CD14-positive monocyte (primary cell): ENCODE measurements around the gene TAF6. TPM values are rescaled to one million over a fixed set of nuclear protein-coding genes. Genes with fewer than 3 reads are reported as not detected.

ENCODE experiments used
- DNase-seq, 3 donors: peaks; one replicate each; pipeline ENCODE4 v3.0.0-alpha.2; 2011 to 2022
- H2AFZ ChIP-seq: 2 replicates; pipeline ENCODE4 v1.6.0; 2012; ENCODE audit warnings: mild to moderate bottlenecking, low read depth, low read length, inconsistent platforms; ENCODE audit not compliant: insufficient read depth, poor library complexity, severe bottlenecking
- H3K27ac ChIP-seq, 2 donors: 1 replicate in 1 of 2; 2 replicates in 1 of 2; pipeline ENCODE4 v1.5.1; 2012 to 2013; ENCODE audit warnings: low read length in 2 of 2, control low read depth in 1 of 2, inconsistent platforms in 1 of 2, low read depth in 1 of 2, mild to moderate bottlenecking in 1 of 2
- H3K27me3 ChIP-seq, 2 donors: one replicate each; pipeline versions ENCODE4 v1.6.0 to v1.6.1; 2011 to 2013; ENCODE audit warnings: low read length in 2 of 2; ENCODE audit not compliant: control insufficient read depth in 2 of 2, insufficient read depth in 2 of 2
- H3K36me3 ChIP-seq, 2 donors: replicated peaks in 1 of 2; 1 replicate in 1 of 2; 2 replicates in 1 of 2; pipeline versions ENCODE4 v1.5.1 to v1.6.1; 2012 to 2013; ENCODE audit warnings: low read length in 2 of 2, control low read depth in 1 of 2, inconsistent platforms in 1 of 2, mild to moderate bottlenecking in 1 of 2; ENCODE audit not compliant: insufficient read depth in 2 of 2, control insufficient read depth in 1 of 2
- H3K4me1 ChIP-seq, 2 donors: 1 replicate in 1 of 2; 2 replicates in 1 of 2; pipeline versions ENCODE4 v1.5.1 to v1.6.1; 2012 to 2013; ENCODE audit warnings: low read length in 2 of 2, control low read depth in 1 of 2, inconsistent platforms in 1 of 2, mild to moderate bottlenecking in 1 of 2, moderate library complexity in 1 of 2; ENCODE audit not compliant: insufficient read depth in 2 of 2, control insufficient read depth in 1 of 2
- H3K4me2 ChIP-seq: replicated peaks from 2 replicates; pipeline ENCODE3; 2012; ENCODE audit warnings: low read length, moderate library complexity, mild to moderate bottlenecking; ENCODE audit not compliant: poor library complexity, severe bottlenecking; ENCODE audit errors: extremely low read depth
- H3K4me3 ChIP-seq, 3 experiments: fragments of 200-600 bp in 1 of 3; sonication (generic) in 1 of 3; replicated peaks in 1 of 3; 1 replicate in 2 of 3; 2 replicates in 1 of 3; pipeline ENCODE4 v1.5.1; 2011 to 2013; ENCODE audit warnings: low read length in 3 of 3, mild to moderate bottlenecking in 3 of 3, control low read depth in 2 of 3, low read depth in 2 of 3, inconsistent platforms in 1 of 3, moderate library complexity in 1 of 3
- H3K79me2 ChIP-seq: 2 replicates; pipeline ENCODE4 v1.6.0; 2012; ENCODE audit warnings: mild to moderate bottlenecking, control low read depth, inconsistent platforms, low read length, moderate library complexity; ENCODE audit not compliant: insufficient read depth
- H3K9ac ChIP-seq: 2 replicates; pipeline ENCODE4 v1.6.0; 2017; ENCODE audit warnings: low read length, mild to moderate bottlenecking; ENCODE audit not compliant: insufficient read depth, poor library complexity, severe bottlenecking
- H3K9me3 ChIP-seq, 2 donors: replicated peaks in 1 of 2; 1 replicate in 1 of 2; 2 replicates in 1 of 2; pipeline versions ENCODE4 v1.5.1 to v1.6.1; 2012 to 2013; ENCODE audit warnings: low read length in 2 of 2, control low read depth in 1 of 2; ENCODE audit not compliant: control insufficient read depth in 1 of 2, insufficient read depth in 1 of 2
- H4K20me1 ChIP-seq: 2 replicates; pipeline ENCODE4 v1.6.0; 2012; ENCODE audit warnings: mild to moderate bottlenecking, low read length, control low read depth, moderate library complexity; ENCODE audit not compliant: insufficient read depth
- H3K27ac Mint-ChIP-seq, 7 donors: one replicate each; pipeline ENCODE4 v1.8.0; 2020; ENCODE audit warnings: mild to moderate bottlenecking in 7 of 7, mixed read lengths in 7 of 7, moderate library complexity in 6 of 7, inconsistent platforms in 2 of 7
- H3K27me3 Mint-ChIP-seq, 3 donors: one replicate each; pipeline ENCODE4 v1.8.0; 2021 to 2022; ENCODE audit warnings: low read depth in 3 of 3, mild to moderate bottlenecking in 3 of 3, mixed read lengths in 3 of 3, moderate library complexity in 3 of 3, inconsistent platforms in 1 of 3
- H3K36me3 Mint-ChIP-seq, 2 donors: one replicate each; pipeline ENCODE4 v1.8.0; 2020; ENCODE audit warnings: mixed read lengths in 2 of 2, inconsistent platforms in 1 of 2, mild to moderate bottlenecking in 1 of 2
- H3K4me1 Mint-ChIP-seq: one replicate; pipeline ENCODE4 v1.8.0; 2020; ENCODE audit warnings: mild to moderate bottlenecking, mixed read lengths
- H3K4me3 Mint-ChIP-seq, 2 donors: one replicate each; pipeline ENCODE4 v1.8.0; 2020; ENCODE audit warnings: mild to moderate bottlenecking in 2 of 2, mixed read lengths in 2 of 2, moderate library complexity in 1 of 2
- H3K9me3 Mint-ChIP-seq, 7 donors: one replicate each; pipeline ENCODE4 v1.8.0; 2020 to 2022; ENCODE audit warnings: mixed read lengths in 7 of 7, mild to moderate bottlenecking in 6 of 7, moderate library complexity in 6 of 7, inconsistent platforms in 2 of 7
- WGBS: methylation state at CpG from one replicate; pipeline ENCODE4 v1.1.5; 2013; ENCODE audit warnings: missing lambda C conversion rate; ENCODE audit not compliant: insufficient coverage; 5-methylcytosine and 5-hydroxymethylcytosine counted together
- intact Hi-C, 2 donors: fragments of 100-400 bp; cut with micrococcal nuclease; formaldehyde crosslinking; loops; one replicate each; pipeline versions ENCODE4 v1.15.0 to v1.15.1; 2023
- polyA plus RNA-seq, 3 donors: library from polyadenylated mRNA; depleted of rRNA in 1 of 3; unstranded in 2 of 3; stranded (reverse) in 1 of 3; fragments of 300-500 nt in 2 of 3; fragments of >200 nt in 1 of 3; fragmentation: Illumina TruSeq in 2 of 3; gene quantifications; 1 replicate in 2 of 3; 2 replicates in 1 of 3; pipeline ENCODE4 v1.2.3, GENCODE V29; 2012 to 2021
- TF ChIP-seq, protein P1 (sequence below): fragments of 200-600 bp; IDR thresholded peaks from one replicate; pipeline ENCODE4 v1.8.0; 2022; ENCODE audit warnings: antibody characterized with exemption, mild to moderate bottlenecking

The TAF6 gene
- polyA plus RNA-seq, 3 donors = 9.6 to 28.9 (median 11.0) TPM

DNA sequence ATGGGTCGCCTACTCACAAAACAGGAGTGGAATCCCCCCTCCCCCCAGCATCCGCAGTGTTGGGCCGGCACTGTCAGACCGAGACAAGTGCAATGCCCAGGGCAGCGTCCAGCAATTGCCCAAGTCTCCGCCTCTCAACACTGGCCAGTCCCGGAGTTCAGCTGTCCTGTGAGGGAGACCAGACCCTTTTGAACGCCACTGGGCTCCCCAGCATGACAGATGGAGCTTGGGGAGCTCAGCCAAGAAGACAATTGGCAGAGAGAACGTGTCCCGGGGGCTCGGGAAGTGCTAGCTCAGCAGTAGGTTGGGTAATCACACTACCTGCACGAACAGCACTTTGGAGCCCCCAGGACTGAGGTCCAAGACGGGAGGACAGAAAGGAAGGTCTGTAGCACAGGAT, 25.7 kb downstream of the TAF6 start:
- no peak overlapping the region for H3K4me3 Mint-ChIP-seq
- intact Hi-C loops = no loop called here
- no peaks in the 10 kb centered on the region for H3K27me3 ChIP-seq
- H3K4me2 ChIP-seq = no peak overlapping the region
- peaks cover 29% of the 10 kb centered on the region for H3K79me2 ChIP-seq
- no peaks in the 10 kb centered on the region for H3K9me3 ChIP-seq
- WGBS = 87% methylated on average over 9 of the region's 13 CpGs
- H3K4me3 ChIP-seq = no peak overlapping the region
- peak overlapping the region in 4 of 7 donors; percentile 59 to 82 (median 74) for H3K27ac Mint-ChIP-seq
- TF ChIP-seq, protein P1, sequence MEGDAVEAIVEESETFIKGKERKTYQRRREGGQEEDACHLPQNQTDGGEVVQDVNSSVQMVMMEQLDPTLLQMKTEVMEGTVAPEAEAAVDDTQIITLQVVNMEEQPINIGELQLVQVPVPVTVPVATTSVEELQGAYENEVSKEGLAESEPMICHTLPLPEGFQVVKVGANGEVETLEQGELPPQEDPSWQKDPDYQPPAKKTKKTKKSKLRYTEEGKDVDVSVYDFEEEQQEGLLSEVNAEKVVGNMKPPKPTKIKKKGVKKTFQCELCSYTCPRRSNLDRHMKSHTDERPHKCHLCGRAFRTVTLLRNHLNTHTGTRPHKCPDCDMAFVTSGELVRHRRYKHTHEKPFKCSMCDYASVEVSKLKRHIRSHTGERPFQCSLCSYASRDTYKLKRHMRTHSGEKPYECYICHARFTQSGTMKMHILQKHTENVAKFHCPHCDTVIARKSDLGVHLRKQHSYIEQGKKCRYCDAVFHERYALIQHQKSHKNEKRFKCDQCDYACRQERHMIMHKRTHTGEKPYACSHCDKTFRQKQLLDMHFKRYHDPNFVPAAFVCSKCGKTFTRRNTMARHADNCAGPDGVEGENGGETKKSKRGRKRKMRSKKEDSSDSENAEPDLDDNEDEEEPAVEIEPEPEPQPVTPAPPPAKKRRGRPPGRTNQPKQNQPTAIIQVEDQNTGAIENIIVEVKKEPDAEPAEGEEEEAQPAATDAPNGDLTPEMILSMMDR = no peak
- peaks cover 9 to 12% of the 10 kb centered on the region in 2 donors for H3K4me1 ChIP-seq
- H3K27ac ChIP-seq = no peak overlapping the region
- no peak for DNase-seq
- peaks cover 80 to 84% of the 10 kb centered on the region in 2 donors for H3K36me3 ChIP-seq
- peaks cover 11% of the 10 kb centered on the region for H3K4me1 Mint-ChIP-seq
- H3K9me3 Mint-ChIP-seq = no peaks in the 10 kb centered on the region
- no peaks in the 10 kb centered on the region for H4K20me1 ChIP-seq
- no peak overlapping the region for H3K9ac ChIP-seq
- H2AFZ ChIP-seq = no peak overlapping the region
- peaks cover 0 to 1% (median 0%) of the 10 kb centered on the region in 3 donors for H3K27me3 Mint-ChIP-seq
- peaks cover 78 to 83% of the 10 kb centered on the region in 2 donors for H3K36me3 Mint-ChIP-seq

DNA sequence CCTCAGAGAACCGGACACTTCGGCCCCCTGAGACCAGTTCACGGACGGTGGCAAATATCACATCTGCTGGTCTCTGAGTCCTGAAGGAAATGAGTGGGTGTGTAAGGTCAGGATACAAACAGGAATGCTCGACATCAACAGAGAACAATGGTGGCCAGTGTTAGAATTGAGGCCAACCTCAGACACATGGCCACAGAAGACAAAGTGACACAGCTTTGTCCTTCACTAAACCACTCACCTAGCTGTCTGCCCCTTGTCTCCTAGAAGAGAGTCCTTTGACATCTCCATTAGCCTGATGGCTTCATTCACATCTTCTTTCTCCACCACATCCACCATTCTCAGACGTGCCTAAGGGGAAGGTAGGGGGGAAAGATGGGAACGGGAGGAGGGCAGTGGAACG, 26.1 kb downstream of the TAF6 start:
- Histone ChIP-seq H3K36me3 (peaks cover 75 to 79% of the 10 kb centered on the region in 2 donors), H3K27ac (no peak overlapping the region), H3K4me2 (no peak overlapping the region), H3K4me1 (peaks cover 13 to 17% of the 10 kb centered on the region in 2 donors), H3K9ac (no peak overlapping the region), H3K9me3 (no peaks in the 10 kb centered on the region), H2AFZ (no peak overlapping the region), H3K4me3 (no peak overlapping the region), H3K27me3 (no peaks in the 10 kb centered on the region), H4K20me1 (no peaks in the 10 kb centered on the region), H3K79me2 (peaks cover 25% of the 10 kb centered on the region)
- Mint-ChIP-seq H3K36me3 (peaks cover 73 to 78% of the 10 kb centered on the region in 2 donors), H3K9me3 (no peaks in the 10 kb centered on the region), H3K27me3 (peaks cover 0 to 1% (median 0%) of the 10 kb centered on the region in 3 donors), H3K4me1 (peaks cover 13% of the 10 kb centered on the region), H3K27ac (peak overlapping the region in 5 of 7 donors; percentile 20 to 82 (median 59)), H3K4me3 (no peak overlapping the region)
- TF ChIP-seq, protein P1 = no peak
- intact Hi-C loops = no loop called here
- WGBS = 95% methylated on average over 4 of the region's 8 CpGs
- DNase-seq = no peak
